Measurements from ENCODE around the gene ELMOD3.
A peak's percentile ranks its signal among the peaks of the same experiment; 100 is the strongest.
"Not testable (repeated sequence)": the region's sequence is repeated elsewhere in the genome, so short reads cannot be mapped to it uniquely, and the experiment has no call there.

ELMOD3 gene

GRCh38 chr2:85401464-85401805, 46.9 kb downstream of the ELMOD3 start:
- DNase-seq (ENCODE audit: low spot score): no peak

GRCh38 chr2:85401844-85402243, 47.3 kb downstream of the ELMOD3 start:
- DNase-seq (ENCODE audit: low spot score): no peak

DNA sequence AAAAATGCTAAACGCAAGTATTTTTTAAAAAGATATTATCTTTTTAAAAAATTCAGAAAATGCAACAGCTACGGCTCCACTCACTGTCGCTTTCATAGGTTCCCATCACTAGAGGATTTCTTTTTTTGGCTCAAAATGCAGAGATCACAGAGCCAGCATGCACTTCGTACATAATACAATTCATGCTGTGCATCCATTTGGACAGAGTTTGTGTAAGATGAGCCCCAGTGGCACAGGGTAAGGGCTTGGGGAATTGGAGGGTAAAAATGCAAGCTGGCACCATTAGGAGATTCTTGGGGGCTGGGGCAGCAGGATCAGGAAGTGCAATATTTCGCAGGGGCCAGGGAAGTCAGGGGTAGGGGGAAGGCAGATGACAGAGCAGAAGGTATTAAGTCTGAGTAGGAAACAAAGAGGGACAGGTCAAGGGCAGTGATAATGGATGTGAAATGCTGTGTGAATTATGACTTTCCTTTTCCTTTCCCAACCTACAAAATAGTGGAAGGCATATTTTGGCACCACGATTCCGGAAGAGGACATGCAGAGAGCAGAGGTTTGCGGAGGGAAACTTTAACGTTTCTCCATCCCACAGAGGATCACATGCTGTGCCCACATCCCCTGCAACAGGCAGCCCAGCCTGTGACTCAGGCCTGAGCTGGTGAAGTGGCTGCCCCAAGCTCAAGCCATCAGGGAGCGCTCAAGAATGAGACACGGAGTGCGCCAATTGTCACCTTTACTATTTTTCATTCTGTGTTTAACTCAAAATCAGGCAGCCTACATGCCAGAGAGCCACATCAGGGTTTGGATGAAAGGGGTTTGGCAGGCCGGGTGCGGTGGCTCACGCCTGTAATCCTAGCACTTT, 50.9 kb downstream of the ELMOD3 start:
- DNase-seq (ENCODE audit: low spot score): no peak

DNA sequence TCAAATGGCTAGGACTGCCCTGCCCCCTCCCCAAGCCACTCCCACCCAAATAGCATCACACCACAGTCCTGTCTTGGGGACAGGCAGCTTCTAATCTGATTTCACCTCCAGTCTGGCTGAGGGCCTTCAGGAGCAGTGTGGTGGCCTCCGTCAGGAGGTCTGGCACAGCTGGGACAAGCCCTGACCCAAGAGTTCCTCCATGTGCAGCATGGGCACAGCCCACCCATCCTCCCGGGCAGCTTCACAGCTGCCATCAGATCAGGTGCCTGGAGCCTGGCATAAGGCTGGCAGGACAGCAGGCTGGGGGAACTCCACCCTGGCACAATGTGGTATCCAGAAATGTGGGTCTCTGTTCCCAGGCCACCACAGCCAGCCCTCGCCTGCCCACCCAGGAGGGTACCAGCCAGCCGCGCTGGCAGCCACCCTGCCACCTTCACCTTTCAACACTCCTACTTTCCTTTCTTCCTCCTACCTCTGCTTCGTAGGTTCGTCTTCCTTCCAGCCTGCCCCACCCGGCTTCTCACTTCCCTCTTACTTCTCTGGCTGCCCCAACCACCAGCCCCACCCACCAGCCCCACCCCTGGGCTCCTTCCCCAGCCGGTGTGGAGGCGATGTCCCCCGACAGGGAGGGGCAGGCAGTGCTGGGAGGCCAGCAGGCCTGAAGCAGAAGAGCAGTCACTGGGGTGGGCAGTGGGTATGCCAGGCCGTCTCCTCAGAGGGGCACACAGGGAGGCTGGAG, 55.4 kb downstream of the ELMOD3 start, which contains the start of gene CAPG:
CAPG (minus strand) TSS at position 522 of the 739 bp plus-strand sequence. CDS start 8,221 bp downstream, outside the sequence.
- no peak for DNase-seq (ENCODE audit: low spot score)

DNA sequence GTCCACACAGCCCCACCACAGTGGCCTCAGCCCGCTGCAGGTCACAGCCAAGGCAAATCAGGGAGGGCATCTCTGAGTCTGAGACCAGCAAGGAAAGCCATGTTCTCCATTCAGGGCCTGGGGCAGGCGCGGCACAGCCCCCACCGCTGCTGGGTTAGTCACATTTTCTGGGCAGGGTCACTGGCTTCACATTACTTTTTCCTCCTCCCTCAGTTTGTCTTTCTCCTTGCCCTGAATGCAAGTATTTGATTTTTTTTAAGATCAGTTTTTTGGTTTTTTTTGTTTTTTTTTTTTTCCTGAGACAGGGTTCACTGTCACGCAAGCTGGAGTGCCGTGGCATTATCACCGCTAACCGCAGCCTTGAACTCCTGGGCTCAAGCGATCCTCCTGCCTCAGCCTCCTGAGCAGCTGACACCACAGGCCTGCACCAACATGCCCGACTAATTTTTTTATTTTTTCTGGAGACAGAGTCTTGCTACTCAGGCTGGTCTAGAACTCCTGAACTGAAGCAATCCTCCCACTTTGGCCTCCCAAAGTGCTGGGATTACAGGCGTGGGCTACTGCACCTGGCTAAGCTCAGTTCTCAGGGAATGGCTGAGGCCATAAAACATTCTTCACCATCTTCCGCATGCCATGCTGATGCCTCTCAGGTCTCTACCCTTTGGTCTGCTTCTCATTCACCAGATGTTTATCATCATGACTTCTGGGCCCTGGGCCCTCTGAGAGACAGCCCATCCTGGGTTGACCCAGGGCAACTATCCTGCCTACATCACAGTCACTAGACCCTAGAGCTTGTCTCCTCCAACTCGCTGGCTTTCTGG, 56.2 kb downstream of the ELMOD3 start:
- DNase-seq (ENCODE audit: low spot score): no peak

DNA sequence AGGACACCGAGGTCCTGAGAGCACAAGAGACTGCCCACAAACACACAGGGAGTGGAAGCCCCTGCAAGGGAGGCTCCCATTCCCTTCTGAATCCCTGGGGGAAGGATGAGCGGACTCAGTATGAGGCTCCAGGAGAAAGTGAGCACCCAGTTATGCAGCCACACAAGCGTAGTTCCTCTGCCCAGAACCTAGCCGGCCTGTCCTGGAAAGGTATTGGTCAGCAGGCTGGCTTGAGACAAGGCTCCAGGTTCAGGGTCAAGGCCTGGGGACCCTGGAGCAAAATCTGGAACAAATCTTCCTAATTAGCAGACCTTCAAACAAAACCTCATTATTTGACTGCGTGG, 56.8 kb downstream of the ELMOD3 start:
- DNase-seq (ENCODE audit: low spot score): no peak

- peak; percentile 72 for DNase-seq (ENCODE audit: low spot score)
Measured at GRCh38 chr2:85413592-85414420, 59.2 kb downstream of the ELMOD3 start.

DNA sequence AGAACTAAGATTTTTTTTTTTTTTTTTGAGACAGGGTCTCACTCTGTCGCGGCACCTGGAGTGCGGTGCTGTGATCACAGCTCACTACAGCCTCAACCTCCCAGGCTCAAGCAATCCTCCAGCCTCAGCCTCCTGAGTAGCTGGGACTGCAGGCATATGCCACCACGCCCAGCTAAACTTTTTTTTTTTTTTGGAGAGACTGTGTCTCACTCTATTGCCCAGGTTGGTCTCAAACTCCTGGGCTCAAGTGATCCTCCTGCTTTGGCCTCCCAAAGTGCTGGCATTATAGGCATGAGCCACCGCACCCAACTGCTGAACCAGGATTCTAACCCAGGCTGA, 59.8 kb downstream of the ELMOD3 start:
- not testable (repeated sequence) for DNase-seq (ENCODE audit: low spot score)

DNA sequence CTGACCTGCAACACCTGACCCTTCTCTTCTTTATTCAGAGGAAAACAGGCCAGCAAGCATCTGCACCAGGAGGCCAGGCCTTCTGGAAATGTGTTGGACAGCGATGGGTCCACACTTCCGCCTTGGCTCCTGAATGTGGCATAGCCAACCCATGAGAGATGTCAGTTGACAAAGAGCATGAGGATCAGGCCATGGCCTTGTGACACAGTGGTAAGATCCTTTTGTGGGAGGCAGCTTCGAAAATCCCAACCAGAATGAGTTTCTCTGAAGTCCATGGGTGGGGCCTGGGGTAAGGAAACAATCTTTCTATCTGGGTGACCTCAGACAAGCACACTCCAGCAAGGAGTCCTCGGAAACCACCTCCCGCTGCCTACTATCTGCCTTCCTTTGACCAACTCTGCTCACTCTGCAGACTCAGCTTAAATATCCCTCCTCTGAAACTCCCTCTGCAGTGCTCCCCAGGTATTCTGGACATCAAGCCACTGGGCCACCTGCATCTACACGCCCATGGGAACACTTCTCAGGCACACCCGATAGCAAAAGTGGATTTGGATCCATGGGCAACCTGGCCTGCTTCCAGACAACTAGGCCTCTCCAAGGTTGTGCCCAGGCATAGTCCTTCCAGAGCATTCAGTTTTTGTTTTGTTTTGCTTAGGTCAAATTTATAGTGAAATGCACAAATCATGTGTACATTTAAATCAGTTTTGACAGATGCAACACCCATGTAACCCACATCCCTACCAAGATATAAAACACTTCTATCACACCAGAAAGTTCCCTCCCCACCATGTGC, 60.4 kb downstream of the ELMOD3 start:
- no peak for DNase-seq (ENCODE audit: low spot score)

DNA sequence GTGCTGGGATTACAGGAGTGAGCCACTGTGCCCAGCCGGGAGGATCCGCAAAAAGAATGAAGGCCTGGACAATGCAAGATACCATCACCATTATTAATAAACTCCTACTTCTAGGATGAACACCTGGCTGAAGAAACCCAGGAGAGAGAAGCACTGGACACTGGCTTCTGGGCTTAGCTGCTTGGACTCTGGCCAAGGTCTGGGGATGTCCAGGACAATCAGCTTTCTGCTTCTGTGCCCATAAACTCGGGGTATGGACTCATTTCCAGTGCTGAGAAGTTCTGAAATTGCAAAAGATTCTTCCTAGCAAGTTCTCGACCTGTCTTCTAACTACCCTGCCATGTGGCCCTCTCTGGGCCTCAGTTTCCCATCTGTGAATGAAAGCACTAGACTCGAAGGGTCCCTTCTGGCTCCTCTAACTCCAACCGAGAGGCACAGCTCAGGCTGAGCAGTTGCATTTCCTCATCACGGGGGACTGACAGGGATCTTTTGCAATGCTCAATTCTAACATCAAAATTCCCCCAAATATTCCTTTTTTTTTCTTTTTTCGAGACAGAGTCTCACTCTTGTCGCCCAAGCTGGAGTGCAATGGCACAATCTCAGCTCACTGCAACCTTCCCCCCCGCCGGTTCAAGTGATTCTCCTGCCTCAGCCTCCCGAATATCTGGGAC, 61.5 kb downstream of the ELMOD3 start:
- DNase-seq (ENCODE audit: low spot score): no peak

DNA sequence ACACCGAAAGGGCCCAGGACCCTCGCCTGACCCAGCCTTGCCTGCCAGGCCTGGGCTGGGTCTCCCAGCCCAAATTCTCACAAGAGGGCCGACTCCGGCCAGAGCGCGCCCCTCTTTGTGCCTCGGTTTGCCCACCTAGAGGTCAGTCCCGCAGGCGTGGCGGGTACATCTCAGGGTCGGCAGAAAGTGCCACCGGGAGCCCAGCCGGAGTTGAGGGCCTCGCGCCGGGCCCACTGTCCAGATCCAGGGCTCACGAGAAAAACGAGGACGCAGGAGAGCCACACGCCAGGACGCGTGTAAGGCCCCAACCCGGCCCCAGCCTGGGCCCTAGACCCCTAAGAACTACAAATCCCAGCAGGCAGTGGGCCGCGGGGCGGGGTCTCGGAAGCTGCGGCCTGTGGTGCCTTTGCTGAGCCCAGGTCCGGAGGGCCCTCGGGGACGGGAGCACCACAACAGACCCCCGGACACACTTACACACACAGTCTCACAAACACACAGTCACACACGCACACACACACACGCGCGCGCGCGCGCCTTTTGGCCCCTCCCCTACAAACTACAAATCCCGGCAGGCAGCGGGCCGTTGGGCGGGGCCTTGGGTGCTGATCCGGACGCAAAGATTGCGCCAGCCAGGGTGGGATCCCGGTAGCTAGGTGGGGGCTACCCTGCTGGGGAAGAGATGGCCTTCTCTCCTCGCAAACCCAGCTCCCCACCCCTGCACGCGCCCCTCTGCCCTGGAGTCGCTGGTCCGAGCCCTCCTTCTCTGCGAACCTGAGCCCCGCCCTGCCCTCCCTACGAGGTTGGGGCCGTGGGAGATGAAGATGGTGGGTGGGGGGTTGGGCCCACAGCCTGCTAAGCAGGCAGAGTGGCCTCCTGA, 63.8 kb downstream of the ELMOD3 start, which contains the start of gene SH2D6:
SH2D6 (plus strand) TSS at position 583 of the 877 bp plus-strand sequence. CDS start 10,752 bp downstream, outside the sequence.
- peak; percentile 89 for DNase-seq (ENCODE audit: low spot score)

- DNase-seq (ENCODE audit: low spot score): no peak
Measured at GRCh38 chr2:85419009-85419675, 64.6 kb downstream of the ELMOD3 start.

- peak; percentile 97 for DNase-seq (ENCODE audit: low spot score)
Measured at GRCh38 chr2:85420536-85421259, 66.1 kb downstream of the ELMOD3 start.

DNA sequence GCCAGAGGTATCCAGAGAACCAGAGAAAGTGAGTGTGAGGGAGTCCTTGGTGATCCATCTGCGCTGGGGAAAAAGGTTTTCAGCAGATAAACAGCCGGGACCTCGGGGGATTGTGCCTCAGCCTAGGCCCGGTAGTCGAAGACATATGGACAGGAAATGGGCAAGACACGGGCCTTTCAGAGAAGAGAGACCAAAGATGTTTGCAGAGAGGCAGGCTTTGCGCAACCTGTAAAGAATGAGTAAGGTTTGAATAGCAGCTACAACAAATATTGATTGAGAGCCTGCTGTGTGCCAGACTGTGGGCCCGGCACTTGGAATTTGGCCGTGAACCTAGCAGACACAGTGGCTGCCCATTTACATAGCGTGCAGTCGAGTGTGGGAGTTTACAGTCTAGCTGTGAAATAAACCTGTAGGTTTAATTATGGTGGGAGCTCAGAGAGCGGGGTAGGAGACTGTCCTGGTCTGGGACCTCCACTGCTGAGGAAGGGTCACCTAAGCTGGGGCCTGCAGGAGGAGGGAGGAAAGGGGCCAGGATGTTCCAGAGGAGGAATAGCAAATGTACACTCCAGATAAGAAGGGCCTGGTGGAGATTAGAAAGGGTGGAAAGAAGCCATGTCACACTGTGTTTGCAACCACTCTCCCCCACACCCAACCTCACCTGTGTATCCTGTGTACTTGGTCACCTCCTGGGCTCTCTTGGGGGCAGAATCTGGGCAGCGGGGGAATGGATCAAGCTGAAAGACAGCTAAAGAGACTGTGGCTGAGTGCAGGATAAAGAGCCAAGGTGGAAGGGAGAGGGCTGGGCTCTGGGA, 66.9 kb downstream of the ELMOD3 start:
- DNase-seq (ENCODE audit: low spot score): peak; percentile 70

GRCh38 chr2:85422072-85422457, 67.5 kb downstream of the ELMOD3 start:
- no peak for DNase-seq (ENCODE audit: low spot score)

DNA sequence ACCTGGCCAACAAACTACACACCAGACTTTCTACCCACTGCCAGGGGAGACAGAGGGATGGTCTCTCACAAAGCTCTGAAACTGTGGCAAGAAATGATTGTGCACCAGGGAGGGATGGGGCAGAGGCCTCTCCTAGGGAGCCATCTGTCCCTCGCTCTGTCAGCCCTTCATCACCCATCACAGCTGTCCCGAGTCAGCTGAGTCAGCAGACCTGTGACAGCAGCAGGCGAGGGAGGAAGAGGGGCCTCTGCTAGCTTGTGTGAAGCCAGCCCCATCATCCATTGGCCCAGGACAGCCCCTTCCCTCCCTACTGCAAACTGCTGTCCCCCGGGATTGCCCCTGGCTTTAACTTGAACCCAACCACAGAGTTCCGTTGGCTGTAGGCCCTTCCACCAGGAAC, 69.0 kb downstream of the ELMOD3 start:
- no peak for DNase-seq (ENCODE audit: low spot score)

DNA sequence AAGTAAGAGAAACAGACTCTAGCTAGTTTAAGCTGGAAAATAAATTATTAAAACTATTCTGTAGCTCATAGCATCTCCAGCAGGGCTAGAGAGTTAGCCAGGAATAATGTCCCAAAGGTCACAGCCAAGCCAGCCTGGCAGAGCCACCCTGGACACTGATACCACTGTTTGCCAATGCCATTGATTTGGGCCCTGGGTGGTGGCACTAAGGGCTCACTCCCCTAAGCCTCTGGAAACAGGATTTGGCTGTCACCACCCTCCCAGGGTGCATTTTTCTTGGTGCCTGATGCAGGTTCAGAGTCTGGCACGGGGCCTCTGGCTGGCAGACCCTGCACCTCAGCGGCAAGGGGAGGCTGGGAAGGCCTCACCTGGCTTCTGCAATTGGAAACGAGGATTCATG, 71.0 kb downstream of the ELMOD3 start:
- no peak for DNase-seq (ENCODE audit: low spot score)
